Prostate gland (tissue), 2 donors: ENCODE data around the gene DTD2.

Experiments used
- CTCF ChIP-seq, 4 experiments: fragments of 200-600 bp in 2 of 4; fragments of 450-650 bp in 2 of 4; sonication (generic) in 2 of 4; IDR thresholded peaks; 1 replicate in 3 of 4; 2 replicates in 1 of 4; pipeline ENCODE4 v1.5.1; 2016 to 2019; ENCODE audit warnings: antibody characterized with exemption in 4 of 4, mild to moderate bottlenecking in 2 of 4, moderate library complexity in 2 of 4
- POLR2A ChIP-seq: fragments of 450-650 bp; IDR thresholded peaks from one replicate; pipeline ENCODE4 v1.6.1; 2016; ENCODE audit warnings: antibody characterized with exemption, mild to moderate bottlenecking

GRCh38 chr14:31465111-31465510, 7.8 kb upstream of the DTD2 start:
- TF ChIP-seq CTCF (IDR thresholded peaks at IDR 0.05) (no peak), POLR2A (no peak)
